ENCODE results near the gene SLC35E1.

DNA sequence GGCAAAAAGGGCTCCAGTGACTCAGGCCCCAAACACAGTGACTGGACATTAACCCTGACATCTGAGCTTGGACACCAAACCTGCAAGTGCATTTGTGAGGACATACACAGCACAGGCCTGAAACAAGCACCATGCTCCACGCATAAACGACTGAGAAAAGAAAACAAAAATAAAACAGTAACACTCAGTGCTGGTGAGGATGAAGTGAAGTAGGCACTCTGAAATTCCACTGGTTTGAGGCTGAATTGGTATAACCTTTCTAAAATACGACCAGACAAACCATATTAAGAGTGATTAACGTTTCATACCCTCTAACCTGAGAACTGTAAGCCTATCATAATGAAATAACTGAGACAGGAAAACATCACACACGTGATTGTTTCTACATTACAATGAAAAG, 5.5 kb downstream of the SLC35E1 start:
- TF ChIP-seq, protein P1, sequence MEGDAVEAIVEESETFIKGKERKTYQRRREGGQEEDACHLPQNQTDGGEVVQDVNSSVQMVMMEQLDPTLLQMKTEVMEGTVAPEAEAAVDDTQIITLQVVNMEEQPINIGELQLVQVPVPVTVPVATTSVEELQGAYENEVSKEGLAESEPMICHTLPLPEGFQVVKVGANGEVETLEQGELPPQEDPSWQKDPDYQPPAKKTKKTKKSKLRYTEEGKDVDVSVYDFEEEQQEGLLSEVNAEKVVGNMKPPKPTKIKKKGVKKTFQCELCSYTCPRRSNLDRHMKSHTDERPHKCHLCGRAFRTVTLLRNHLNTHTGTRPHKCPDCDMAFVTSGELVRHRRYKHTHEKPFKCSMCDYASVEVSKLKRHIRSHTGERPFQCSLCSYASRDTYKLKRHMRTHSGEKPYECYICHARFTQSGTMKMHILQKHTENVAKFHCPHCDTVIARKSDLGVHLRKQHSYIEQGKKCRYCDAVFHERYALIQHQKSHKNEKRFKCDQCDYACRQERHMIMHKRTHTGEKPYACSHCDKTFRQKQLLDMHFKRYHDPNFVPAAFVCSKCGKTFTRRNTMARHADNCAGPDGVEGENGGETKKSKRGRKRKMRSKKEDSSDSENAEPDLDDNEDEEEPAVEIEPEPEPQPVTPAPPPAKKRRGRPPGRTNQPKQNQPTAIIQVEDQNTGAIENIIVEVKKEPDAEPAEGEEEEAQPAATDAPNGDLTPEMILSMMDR (IDR thresholded peaks at IDR 0.05) = no peak
- TF ChIP-seq POLR2A (IDR thresholded peaks at IDR 0.05) = no peak

Data from heart left ventricle (tissue), 13 donors.